ENCODE data around the gene BMP2K.
"Not testable (repeated sequence)": the region's sequence is repeated elsewhere in the genome, so short reads cannot be mapped to it uniquely, and the experiment has no call there.

BMP2K gene

DNA sequence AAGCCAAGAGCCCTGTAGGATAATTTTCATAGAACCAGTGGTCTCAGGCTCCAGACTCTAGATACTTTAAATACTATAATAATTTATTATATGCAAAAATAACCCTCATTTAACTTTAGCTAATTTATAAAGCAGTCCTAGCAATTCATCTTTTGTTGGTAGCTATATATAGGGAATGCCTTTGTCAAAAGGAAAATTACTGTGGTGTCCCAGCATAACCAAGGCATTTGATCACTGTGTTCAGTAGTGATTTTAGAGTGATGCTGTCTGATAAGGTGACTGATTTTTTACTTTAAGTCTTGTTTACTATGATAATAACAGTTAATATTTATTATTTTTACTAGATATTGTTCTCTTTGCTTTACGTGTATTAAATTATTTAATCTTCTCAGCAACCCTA lies 101.9 kb downstream of the BMP2K start:
- H3K4me3 ChIP-seq (ENCODE audit: low read length) = no peak overlapping the region
- H3K27ac ChIP-seq (ENCODE audit: low read length) = no peak overlapping the region
- H3K27me3 ChIP-seq (ENCODE audit: control insufficient read depth, insufficient read depth, low read length) = no peaks in the 10 kb centered on the region
- no peaks in the 10 kb centered on the region for H3K9me3 ChIP-seq (ENCODE audit: control insufficient read depth, low read depth, low read length)
- peaks cover 11% of the 10 kb centered on the region for H3K4me1 ChIP-seq (ENCODE audit: control insufficient read depth, low read depth, low read length)
- peaks cover 14% of the 10 kb centered on the region for H3K36me3 ChIP-seq (ENCODE audit: control insufficient read depth, low read depth, low read length)
- H3K9ac ChIP-seq (ENCODE audit: low read length) = no peak overlapping the region

GRCh38 chr4:78880874-78881492 lies 104.8 kb downstream of the BMP2K start:
- peaks cover 7% of the 10 kb centered on the region for H3K36me3 ChIP-seq (ENCODE audit: control insufficient read depth, low read depth, low read length)
- H3K4me1 ChIP-seq (ENCODE audit: control insufficient read depth, low read depth, low read length) = peaks cover 8% of the 10 kb centered on the region
- no peak overlapping the region for H3K4me3 ChIP-seq (ENCODE audit: low read length)
- H3K9ac ChIP-seq (ENCODE audit: low read length) = no peak overlapping the region
- H3K9me3 ChIP-seq (ENCODE audit: control insufficient read depth, low read depth, low read length) = no peaks in the 10 kb centered on the region
- H3K27me3 ChIP-seq (ENCODE audit: control insufficient read depth, insufficient read depth, low read length) = no peaks in the 10 kb centered on the region
- no peak overlapping the region for H3K27ac ChIP-seq (ENCODE audit: low read length)

- peaks cover 13% of the 10 kb centered on the region for H3K36me3 ChIP-seq (ENCODE audit: control insufficient read depth, low read depth, low read length)
These were observed 109.4 kb downstream of the BMP2K start for GRCh38 chr4:78885598-78885997.

DNA sequence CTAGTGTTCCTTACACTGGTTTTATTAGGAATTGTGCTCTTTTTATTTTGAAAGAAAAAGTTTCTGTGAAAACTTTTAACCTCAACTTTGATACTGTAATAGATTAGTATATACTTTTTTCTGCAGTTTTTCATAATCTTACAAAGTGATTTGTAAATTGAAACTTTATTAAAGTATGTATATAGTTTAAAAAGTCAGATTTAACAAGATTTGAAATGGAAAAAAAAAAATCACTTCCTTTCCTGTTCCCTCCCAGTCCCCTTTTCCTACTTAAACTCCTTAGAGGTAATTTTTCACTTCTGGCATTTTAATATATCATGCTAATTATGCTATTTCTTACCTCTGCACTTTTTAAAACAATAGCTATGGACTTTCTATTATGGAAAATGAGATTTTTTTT lies 113.8 kb downstream of the BMP2K start:
- Histone ChIP-seq H3K36me3 (ENCODE audit: control insufficient read depth, low read depth, low read length) (peaks cover 13% of the 10 kb centered on the region), H3K9ac (ENCODE audit: low read length) (no peak overlapping the region), H3K27ac (ENCODE audit: low read length) (no peak overlapping the region)

More at GRCh38 chr4:78885598-78885997, 109.4 kb downstream of the BMP2K start:
- no peaks in the 10 kb centered on the region for H3K4me1 ChIP-seq (ENCODE audit: control insufficient read depth, low read depth, low read length)
- no peaks in the 10 kb centered on the region for H3K9me3 ChIP-seq (ENCODE audit: control insufficient read depth, low read depth, low read length)
- H3K9ac ChIP-seq (ENCODE audit: low read length) = no peak overlapping the region
- no peak overlapping the region for H3K4me3 ChIP-seq (ENCODE audit: low read length)
- no peaks in the 10 kb centered on the region for H3K27me3 ChIP-seq (ENCODE audit: control insufficient read depth, insufficient read depth, low read length)
- no peak overlapping the region for H3K27ac ChIP-seq (ENCODE audit: low read length)

DNA sequence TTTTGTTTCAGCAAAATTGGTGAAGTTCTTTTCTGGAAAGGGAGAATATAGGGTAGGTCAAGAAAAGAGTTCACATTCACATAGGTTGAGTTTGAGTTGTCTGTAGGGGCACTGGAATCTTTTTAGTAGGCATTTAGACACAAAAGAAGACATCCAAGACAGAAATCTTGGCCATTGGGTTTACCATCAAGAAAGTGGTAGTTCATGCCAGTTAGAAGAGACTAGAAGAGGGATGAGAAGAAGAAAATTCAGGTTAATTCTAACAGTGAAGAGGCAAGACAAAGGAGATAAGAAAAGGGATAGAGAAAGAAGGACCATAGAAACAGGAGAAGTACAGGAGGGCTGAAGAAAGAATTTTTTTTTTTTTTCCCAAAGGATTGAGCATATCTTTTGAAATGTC lies 123.2 kb downstream of the BMP2K start:
- no peaks in the 10 kb centered on the region for H3K36me3 ChIP-seq (ENCODE audit: control insufficient read depth, low read depth, low read length)
- no peak overlapping the region for H3K4me3 ChIP-seq (ENCODE audit: low read length)
- H3K27ac ChIP-seq (ENCODE audit: low read length) = no peak overlapping the region
- no peaks in the 10 kb centered on the region for H3K27me3 ChIP-seq (ENCODE audit: control insufficient read depth, insufficient read depth, low read length)
- H3K9me3 ChIP-seq (ENCODE audit: control insufficient read depth, low read depth, low read length) = no peaks in the 10 kb centered on the region
- H3K4me1 ChIP-seq (ENCODE audit: control insufficient read depth, low read depth, low read length) = no peaks in the 10 kb centered on the region
- H3K9ac ChIP-seq (ENCODE audit: low read length) = no peak overlapping the region

More for the DNA sequence above, 113.8 kb downstream of the BMP2K start:
- no peaks in the 10 kb centered on the region for H3K27me3 ChIP-seq (ENCODE audit: control insufficient read depth, insufficient read depth, low read length)
- H3K4me3 ChIP-seq (ENCODE audit: low read length) = no peak overlapping the region
- no peaks in the 10 kb centered on the region for H3K4me1 ChIP-seq (ENCODE audit: control insufficient read depth, low read depth, low read length)
- H3K9me3 ChIP-seq (ENCODE audit: control insufficient read depth, low read depth, low read length) = no peaks in the 10 kb centered on the region

DNA sequence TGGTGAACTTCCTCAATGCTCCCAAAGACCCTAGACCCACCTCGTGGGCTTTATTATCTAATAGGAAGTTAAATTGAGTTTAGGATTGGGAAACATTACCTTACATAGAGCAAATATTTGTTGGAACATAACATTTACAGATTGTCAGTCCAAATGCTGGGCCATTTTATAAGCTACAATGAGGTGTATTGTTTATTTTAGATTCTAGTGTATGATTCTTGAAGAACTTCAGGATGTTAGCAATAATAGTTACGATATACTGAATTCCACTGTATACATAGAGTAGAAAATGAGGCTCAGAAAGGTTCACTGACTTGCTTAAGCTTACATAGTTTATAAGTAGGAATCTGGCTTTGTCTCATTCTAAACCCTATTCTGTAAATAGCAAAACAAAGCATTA lies 125.7 kb downstream of the BMP2K start:
- no peak overlapping the region for H3K9ac ChIP-seq (ENCODE audit: low read length)
- no peaks in the 10 kb centered on the region for H3K9me3 ChIP-seq (ENCODE audit: control insufficient read depth, low read depth, low read length)
- no peak overlapping the region for H3K4me3 ChIP-seq (ENCODE audit: low read length)
- H3K36me3 ChIP-seq (ENCODE audit: control insufficient read depth, low read depth, low read length) = no peaks in the 10 kb centered on the region
- H3K4me1 ChIP-seq (ENCODE audit: control insufficient read depth, low read depth, low read length) = no peaks in the 10 kb centered on the region
- H3K27ac ChIP-seq (ENCODE audit: low read length) = no peak overlapping the region
- no peaks in the 10 kb centered on the region for H3K27me3 ChIP-seq (ENCODE audit: control insufficient read depth, insufficient read depth, low read length)

DNA sequence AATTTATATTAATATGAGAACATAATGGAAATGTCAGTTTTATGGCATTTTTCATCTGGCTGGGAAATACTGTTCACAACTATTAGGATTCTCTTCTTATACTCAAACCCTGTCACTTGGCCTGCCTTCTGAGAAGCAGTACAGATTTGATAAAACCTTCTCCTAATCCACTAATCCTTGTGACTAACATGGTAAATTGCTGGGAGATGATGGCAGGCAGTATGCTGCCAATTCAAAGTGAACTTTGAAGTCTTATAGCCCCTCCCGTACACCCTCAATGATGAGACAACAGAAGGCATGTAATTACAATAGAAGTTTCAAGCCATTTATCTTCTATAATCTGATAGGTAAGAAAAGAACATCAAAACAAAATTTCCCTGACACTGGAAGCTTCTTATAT lies 126.1 kb downstream of the BMP2K start:
- no peaks in the 10 kb centered on the region for H3K36me3 ChIP-seq (ENCODE audit: control insufficient read depth, low read depth, low read length)
- no peak overlapping the region for H3K27ac ChIP-seq (ENCODE audit: low read length)
- no peak overlapping the region for H3K4me3 ChIP-seq (ENCODE audit: low read length)
- no peaks in the 10 kb centered on the region for H3K9me3 ChIP-seq (ENCODE audit: control insufficient read depth, low read depth, low read length)
- no peaks in the 10 kb centered on the region for H3K4me1 ChIP-seq (ENCODE audit: control insufficient read depth, low read depth, low read length)
- H3K27me3 ChIP-seq (ENCODE audit: control insufficient read depth, insufficient read depth, low read length) = no peaks in the 10 kb centered on the region
- H3K9ac ChIP-seq (ENCODE audit: low read length) = no peak overlapping the region

GRCh38 chr4:78904143-78904542 lies 128.0 kb downstream of the BMP2K start:
- Histone ChIP-seq H3K4me1 (ENCODE audit: control insufficient read depth, low read depth, low read length) (no peaks in the 10 kb centered on the region), H3K27me3 (ENCODE audit: control insufficient read depth, insufficient read depth, low read length) (no peaks in the 10 kb centered on the region)

DNA sequence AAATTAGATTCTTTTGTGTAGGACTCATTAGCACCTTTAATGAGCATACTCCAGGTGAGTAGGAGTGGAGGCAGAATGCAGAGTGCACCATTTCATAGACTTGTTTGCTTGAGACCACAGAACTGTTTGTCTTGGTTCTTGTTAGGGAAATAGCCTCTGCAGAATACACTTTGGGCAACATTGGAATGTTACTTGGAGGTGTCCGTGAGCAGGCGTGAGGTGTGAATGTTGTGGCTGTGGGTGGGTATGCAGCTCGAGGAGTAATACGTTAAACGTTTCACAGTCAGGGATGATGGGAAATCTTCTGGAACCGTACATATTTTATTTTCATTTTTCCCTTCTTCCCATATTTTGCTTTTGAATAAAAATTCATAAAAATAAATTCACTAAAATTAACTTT lies 131.5 kb downstream of the BMP2K start:
- H3K4me1 ChIP-seq (ENCODE audit: control insufficient read depth, low read depth, low read length) = no peaks in the 10 kb centered on the region
- H3K4me3 ChIP-seq (ENCODE audit: low read length) = no peak overlapping the region
- H3K27me3 ChIP-seq (ENCODE audit: control insufficient read depth, insufficient read depth, low read length) = no peaks in the 10 kb centered on the region
- no peaks in the 10 kb centered on the region for H3K9me3 ChIP-seq (ENCODE audit: control insufficient read depth, low read depth, low read length)
- no peak overlapping the region for H3K27ac ChIP-seq (ENCODE audit: low read length)
- H3K9ac ChIP-seq (ENCODE audit: low read length) = no peak overlapping the region
- peaks cover 7% of the 10 kb centered on the region for H3K36me3 ChIP-seq (ENCODE audit: control insufficient read depth, low read depth, low read length)

More at GRCh38 chr4:78904143-78904542, 128.0 kb downstream of the BMP2K start:
- H3K36me3 ChIP-seq (ENCODE audit: control insufficient read depth, low read depth, low read length) = no peaks in the 10 kb centered on the region
- no peak overlapping the region for H3K9ac ChIP-seq (ENCODE audit: low read length)
- no peak overlapping the region for H3K27ac ChIP-seq (ENCODE audit: low read length)
- H3K9me3 ChIP-seq (ENCODE audit: control insufficient read depth, low read depth, low read length) = no peaks in the 10 kb centered on the region
- no peak overlapping the region for H3K4me3 ChIP-seq (ENCODE audit: low read length)

DNA sequence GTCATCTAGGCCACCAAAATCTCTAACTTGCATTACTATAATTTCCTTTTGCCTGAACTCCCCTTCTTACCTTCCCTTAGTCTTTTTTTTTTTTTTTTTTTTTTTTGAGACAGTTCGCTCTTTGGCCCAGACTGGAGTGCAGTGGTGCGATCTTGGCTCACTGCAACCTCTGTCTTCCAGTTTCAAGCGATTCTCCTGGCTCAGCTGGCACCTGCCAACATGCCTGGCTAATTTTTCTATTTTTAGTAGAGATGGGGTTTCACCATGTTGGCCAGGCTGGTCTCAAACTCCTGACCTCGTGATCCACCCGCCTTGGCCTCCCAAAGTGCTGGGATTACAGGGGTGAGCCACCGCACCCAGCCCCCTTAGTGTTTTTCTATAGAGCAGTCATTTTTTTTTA lies 132.8 kb downstream of the BMP2K start:
- not testable (repeated sequence) for H3K4me3 ChIP-seq (ENCODE audit: low read length); H3K9me3 ChIP-seq (ENCODE audit: control insufficient read depth, low read depth, low read length); H3K27ac ChIP-seq (ENCODE audit: low read length); H3K4me1 ChIP-seq (ENCODE audit: control insufficient read depth, low read depth, low read length); H3K9ac ChIP-seq (ENCODE audit: low read length); H3K36me3 ChIP-seq (ENCODE audit: control insufficient read depth, low read depth, low read length); H3K27me3 ChIP-seq (ENCODE audit: control insufficient read depth, insufficient read depth, low read length)

DNA sequence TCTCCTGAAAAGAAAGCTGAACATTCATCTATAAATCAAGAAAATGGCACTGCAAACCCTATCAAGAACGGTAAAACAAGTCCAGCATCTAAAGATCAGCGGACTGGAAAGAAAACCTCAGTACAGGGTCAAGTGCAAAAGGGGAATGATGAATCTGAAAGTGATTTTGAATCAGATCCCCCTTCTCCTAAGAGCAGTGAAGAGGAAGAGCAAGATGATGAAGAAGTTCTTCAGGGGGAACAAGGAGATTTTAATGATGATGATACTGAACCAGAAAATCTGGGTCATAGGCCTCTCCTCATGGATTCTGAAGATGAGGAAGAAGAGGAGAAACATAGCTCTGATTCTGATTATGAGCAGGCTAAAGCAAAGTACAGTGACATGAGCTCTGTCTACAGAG lies 134.5 kb downstream of the BMP2K start:
- Histone ChIP-seq H3K36me3 (ENCODE audit: control insufficient read depth, low read depth, low read length) (peaks cover 12% of the 10 kb centered on the region), H3K4me1 (ENCODE audit: control insufficient read depth, low read depth, low read length) (no peaks in the 10 kb centered on the region), H3K27me3 (ENCODE audit: control insufficient read depth, insufficient read depth, low read length) (no peaks in the 10 kb centered on the region), H3K4me3 (ENCODE audit: low read length) (no peak overlapping the region), H3K9me3 (ENCODE audit: control insufficient read depth, low read depth, low read length) (no peaks in the 10 kb centered on the region), H3K9ac (ENCODE audit: low read length) (no peak overlapping the region), H3K27ac (ENCODE audit: low read length) (no peak overlapping the region)

DNA sequence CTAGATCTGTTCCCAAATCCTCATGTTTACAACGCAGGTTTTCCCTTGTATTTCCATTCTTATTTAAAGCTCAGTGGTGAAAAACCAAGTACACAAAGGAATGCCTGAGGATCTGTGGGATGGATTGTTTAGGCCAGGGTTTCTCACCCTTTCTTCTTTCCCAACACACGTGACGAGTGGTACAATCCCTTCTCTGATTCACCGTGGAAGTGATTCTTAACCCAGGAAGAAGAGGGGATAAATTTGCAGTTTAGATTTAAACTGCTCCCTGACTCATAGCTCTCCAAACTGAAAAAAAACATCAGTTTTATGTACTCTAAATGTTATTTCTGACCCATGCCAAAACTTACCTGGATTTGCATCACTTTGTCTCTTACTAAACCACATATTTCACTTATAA lies 146.1 kb downstream of the BMP2K start:
- H3K9me3 ChIP-seq (ENCODE audit: control insufficient read depth, low read depth, low read length) = no peaks in the 10 kb centered on the region
- H3K36me3 ChIP-seq (ENCODE audit: control insufficient read depth, low read depth, low read length) = peaks cover 39% of the 10 kb centered on the region
- H3K27ac ChIP-seq (ENCODE audit: low read length) = no peak overlapping the region
- H3K4me3 ChIP-seq (ENCODE audit: low read length) = no peak overlapping the region
- no peaks in the 10 kb centered on the region for H3K27me3 ChIP-seq (ENCODE audit: control insufficient read depth, insufficient read depth, low read length)
- no peaks in the 10 kb centered on the region for H3K4me1 ChIP-seq (ENCODE audit: control insufficient read depth, low read depth, low read length)
- no peak overlapping the region for H3K9ac ChIP-seq (ENCODE audit: low read length)
